MM.1S (cell line): ENCODE data around the gene RTF1.
A peak's percentile ranks its signal among the peaks of the same experiment; 100 is the strongest.

Experiments
- DNase-seq: peaks from one replicate; pipeline ENCODE4 v3.0.0-alpha.2; 2015
- H2AFZ ChIP-seq: fragments of 300-600 bp; sonication (generic); 2 replicates; pipeline ENCODE4 v1.6.0; 2016; ENCODE audit warnings: antibody characterized with exemption, low read length
- H3F3A ChIP-seq: fragments of 300-600 bp; sonication (generic); 2 replicates; pipeline ENCODE4 v1.6.1; 2016; ENCODE audit warnings: mild to moderate bottlenecking, antibody characterized with exemption, low read length, moderate library complexity, mixed read lengths; ENCODE audit not compliant: insufficient read depth
- H3K27ac ChIP-seq: fragments of 300-600 bp; sonication (generic); 2 replicates; pipeline ENCODE4 v1.5.1; 2016; ENCODE audit warnings: mild to moderate bottlenecking, low read length
- H3K27me3 ChIP-seq: fragments of 300-600 bp; sonication (generic); replicated peaks from 2 replicates; pipeline ENCODE4 v1.6.0; 2016; ENCODE audit warnings: low read length; ENCODE audit not compliant: insufficient read depth
- H3K36me3 ChIP-seq: fragments of 300-600 bp; sonication (generic); replicated peaks from 2 replicates; pipeline ENCODE4 v1.6.1; 2016; ENCODE audit warnings: mild to moderate bottlenecking, low read length, mixed read lengths; ENCODE audit not compliant: insufficient read depth
- H3K4me1 ChIP-seq: fragments of 300-600 bp; sonication (generic); 2 replicates; pipeline ENCODE4 v1.6.1; 2016; ENCODE audit warnings: low read length, mixed read lengths
- H3K4me2 ChIP-seq: fragments of 300-600 bp; sonication (generic); 2 replicates; pipeline ENCODE4 v1.6.0; 2016; ENCODE audit warnings: low read depth, low read length
- H3K4me3 ChIP-seq: fragments of 300-600 bp; sonication (generic); 2 replicates; pipeline ENCODE4 v1.5.1; 2016; ENCODE audit warnings: low read length, mixed read lengths
- H3K79me2 ChIP-seq: fragments of 300-600 bp; sonication (generic); 2 replicates; pipeline ENCODE4 v1.6.1; 2016; ENCODE audit warnings: mixed run types, low read length, mixed read lengths
- H3K9ac ChIP-seq: fragments of 300-600 bp; sonication (generic); 2 replicates; pipeline ENCODE4 v1.6.1; 2016; ENCODE audit warnings: low read length, mixed read lengths
- H3K9me2 ChIP-seq: fragments of 300-600 bp; sonication (generic); replicated peaks from 2 replicates; pipeline ENCODE4 v1.6.1; 2016; ENCODE audit warnings: mild to moderate bottlenecking, low read length, mixed read lengths; ENCODE audit not compliant: insufficient read depth
- H3K9me3 ChIP-seq: fragments of 300-600 bp; sonication (generic); replicated peaks from 2 replicates; pipeline ENCODE4 v1.6.1; 2016; ENCODE audit warnings: mild to moderate bottlenecking, low read length, mixed read lengths; ENCODE audit not compliant: insufficient read depth
- H4K20me1 ChIP-seq: fragments of 300-600 bp; sonication (generic); 2 replicates; pipeline ENCODE4 v1.6.1; 2016; ENCODE audit warnings: mild to moderate bottlenecking, low read length, moderate library complexity, mixed read lengths; ENCODE audit not compliant: insufficient read depth
- CTCF ChIP-seq: fragments of 300-600 bp; sonication (generic); IDR thresholded peaks from 2 replicates; pipeline ENCODE4 v1.5.1; 2016; ENCODE audit warnings: antibody characterized with exemption, low read length, mixed read lengths
- EZH2 ChIP-seq: fragments of 300-600 bp; sonication (generic); optimal IDR thresholded peaks from 2 replicates; pipeline ENCODE3; 2017; ENCODE audit warnings: low read depth, mild to moderate bottlenecking, antibody characterized with exemption, low read length, mixed read lengths
- EZH2phosphoT487 ChIP-seq: fragments of 300-600 bp; sonication (generic); IDR thresholded peaks from 2 replicates; pipeline ENCODE4 v1.6.1; 2018; ENCODE audit warnings: antibody characterized with exemption, low read length

The RTF1 gene

GRCh38 chr15:41494922-41495735 is 78.2 kb downstream of the RTF1 start:
- peak overlapping the region; percentile 99; the same call in 1 of the 2 replicates for H3K4me2 ChIP-seq

GRCh38 chr15:41495736-41496599 is 79.1 kb downstream of the RTF1 start:
- H3K27me3 ChIP-seq: no peaks in the 10 kb centered on the region
- no peak overlapping the region for H3K4me3 ChIP-seq
- H3K36me3 ChIP-seq: no peaks in the 10 kb centered on the region
- no peak overlapping the region for H3K27ac ChIP-seq
- peaks cover 12% of the 10 kb centered on the region; the same call in 1 of the 2 replicates for H3F3A ChIP-seq
- TF ChIP-seq EZH2 (no peak), CTCF (no peak)
- no peaks in the 10 kb centered on the region for H3K9me2 ChIP-seq
- no peak for DNase-seq
- no peak overlapping the region for H3K4me2 ChIP-seq
- no peaks in the 10 kb centered on the region for H4K20me1 ChIP-seq
- no peak overlapping the region for H3K9ac ChIP-seq
- no peaks in the 10 kb centered on the region for H3K9me3 ChIP-seq
- H2AFZ ChIP-seq: no peak overlapping the region
- no peaks in the 10 kb centered on the region for H3K79me2 ChIP-seq
- peaks cover 5% of the 10 kb centered on the region; the same call in 1 of the 2 replicates for H3K4me1 ChIP-seq

More at GRCh38 chr15:41494922-41495735, 78.2 kb downstream of the RTF1 start:
- Histone ChIP-seq H3F3A (peaks cover 12% of the 10 kb centered on the region; the same call in 1 of the 2 replicates), H3K9ac (no peak overlapping the region), H4K20me1 (no peaks in the 10 kb centered on the region), H3K9me2 (no peaks in the 10 kb centered on the region), H3K9me3 (no peaks in the 10 kb centered on the region), H3K79me2 (no peaks in the 10 kb centered on the region), H3K27ac (no peak overlapping the region), H3K27me3 (no peaks in the 10 kb centered on the region), H2AFZ (no peak overlapping the region), H3K36me3 (no peaks in the 10 kb centered on the region), H3K4me3 (no peak overlapping the region), H3K4me1 (peaks cover 5% of the 10 kb centered on the region; the same call in 1 of the 2 replicates)
- no peak for DNase-seq
- TF ChIP-seq EZH2phosphoT487 (no peak), CTCF (no peak), EZH2 (no peak)

- H3K4me1 ChIP-seq: no peaks in the 10 kb centered on the region
- TF ChIP-seq EZH2phosphoT487: no peak
- TF ChIP-seq CTCF: no peak
- TF ChIP-seq EZH2: no peak
- H3K9me2 ChIP-seq: no peaks in the 10 kb centered on the region
- DNase-seq: no peak
- H3K9me3 ChIP-seq: no peaks in the 10 kb centered on the region
- H2AFZ ChIP-seq: no peak overlapping the region
- H3K4me2 ChIP-seq: no peak overlapping the region
- H3K4me3 ChIP-seq: no peak overlapping the region
- H3K9ac ChIP-seq: no peak overlapping the region
- H4K20me1 ChIP-seq: no peaks in the 10 kb centered on the region
- no peaks in the 10 kb centered on the region for H3K27me3 ChIP-seq
- H3F3A ChIP-seq: no peaks in the 10 kb centered on the region
- H3K27ac ChIP-seq: no peak overlapping the region
- H3K79me2 ChIP-seq: no peaks in the 10 kb centered on the region
- H3K36me3 ChIP-seq: no peaks in the 10 kb centered on the region
Observed at GRCh38 chr15:41498657-41499056, 81.8 kb downstream of the RTF1 start.
